Measurements from ENCODE around the gene BPIFB6.

The BPIFB6 gene

DNA sequence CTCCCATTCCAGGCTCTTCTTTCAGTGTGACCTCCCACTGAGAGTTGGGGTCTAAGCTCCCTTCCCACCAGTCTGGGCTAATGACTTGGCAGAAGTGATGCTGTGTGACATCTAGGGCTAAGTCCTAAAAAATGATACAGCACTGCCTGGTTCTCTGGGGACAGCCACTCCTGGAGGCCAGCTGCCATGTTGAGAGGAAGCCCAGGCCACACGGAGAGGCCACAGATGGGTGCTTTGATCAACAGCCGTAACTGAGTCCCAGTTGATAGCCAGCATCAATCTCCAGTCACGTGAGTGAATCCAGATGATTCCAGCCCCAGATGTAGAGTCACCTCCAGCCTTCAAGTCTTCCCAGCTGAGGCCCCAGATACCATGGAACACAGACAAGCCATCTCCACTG is 41.0 kb upstream of the BPIFB6 start:
- H3K27me3 ChIP-seq = peaks cover 0 to 32% of the 10 kb centered on the region in 2 donors
- no peak overlapping the region for H3K27ac ChIP-seq
- no peaks in the 10 kb centered on the region for H3K4me1 ChIP-seq
- no peak overlapping the region for H3K4me3 ChIP-seq
- no peaks in the 10 kb centered on the region for H3K36me3 ChIP-seq
- intact Hi-C loops (cut with DNase I; ENCODE audit: low total_unique reads) = no loop called here
- TF ChIP-seq, protein P1, sequence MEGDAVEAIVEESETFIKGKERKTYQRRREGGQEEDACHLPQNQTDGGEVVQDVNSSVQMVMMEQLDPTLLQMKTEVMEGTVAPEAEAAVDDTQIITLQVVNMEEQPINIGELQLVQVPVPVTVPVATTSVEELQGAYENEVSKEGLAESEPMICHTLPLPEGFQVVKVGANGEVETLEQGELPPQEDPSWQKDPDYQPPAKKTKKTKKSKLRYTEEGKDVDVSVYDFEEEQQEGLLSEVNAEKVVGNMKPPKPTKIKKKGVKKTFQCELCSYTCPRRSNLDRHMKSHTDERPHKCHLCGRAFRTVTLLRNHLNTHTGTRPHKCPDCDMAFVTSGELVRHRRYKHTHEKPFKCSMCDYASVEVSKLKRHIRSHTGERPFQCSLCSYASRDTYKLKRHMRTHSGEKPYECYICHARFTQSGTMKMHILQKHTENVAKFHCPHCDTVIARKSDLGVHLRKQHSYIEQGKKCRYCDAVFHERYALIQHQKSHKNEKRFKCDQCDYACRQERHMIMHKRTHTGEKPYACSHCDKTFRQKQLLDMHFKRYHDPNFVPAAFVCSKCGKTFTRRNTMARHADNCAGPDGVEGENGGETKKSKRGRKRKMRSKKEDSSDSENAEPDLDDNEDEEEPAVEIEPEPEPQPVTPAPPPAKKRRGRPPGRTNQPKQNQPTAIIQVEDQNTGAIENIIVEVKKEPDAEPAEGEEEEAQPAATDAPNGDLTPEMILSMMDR (IDR thresholded peaks at IDR 0.05) = no peak
- no peak for DNase-seq
- no peaks in the 10 kb centered on the region for H3K9me3 ChIP-seq

DNA sequence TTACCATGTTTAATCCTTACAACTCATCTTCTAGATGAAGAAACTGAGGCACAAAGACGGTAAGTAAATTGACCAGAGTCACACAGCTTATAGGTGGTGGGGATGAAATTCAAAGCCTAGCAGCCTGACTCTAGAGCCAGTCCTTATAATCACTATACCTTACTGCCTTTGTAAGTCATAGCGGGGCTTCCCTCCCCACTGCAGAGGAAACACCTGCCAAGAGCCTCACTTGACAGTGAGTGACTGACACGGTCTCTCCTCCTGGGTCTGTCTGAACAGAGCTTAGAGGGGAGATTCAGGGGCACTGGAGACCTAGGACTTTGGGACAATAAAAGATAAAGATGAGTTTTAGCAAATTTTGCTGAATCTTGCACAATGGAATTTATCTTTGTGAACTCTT is 40.1 kb upstream of the BPIFB6 start:
- no peaks in the 10 kb centered on the region for H3K4me1 ChIP-seq
- no peak overlapping the region for H3K27ac ChIP-seq
- TF ChIP-seq, protein P1 (IDR thresholded peaks at IDR 0.05) = no peak
- no peaks in the 10 kb centered on the region for H3K9me3 ChIP-seq
- no peaks in the 10 kb centered on the region for H3K36me3 ChIP-seq
- DNase-seq = no peak
- H3K4me3 ChIP-seq = no peak overlapping the region
- intact Hi-C loops (cut with DNase I; ENCODE audit: low total_unique reads) = no loop called here
- H3K27me3 ChIP-seq = peaks cover 0 to 28% of the 10 kb centered on the region in 2 donors

DNA sequence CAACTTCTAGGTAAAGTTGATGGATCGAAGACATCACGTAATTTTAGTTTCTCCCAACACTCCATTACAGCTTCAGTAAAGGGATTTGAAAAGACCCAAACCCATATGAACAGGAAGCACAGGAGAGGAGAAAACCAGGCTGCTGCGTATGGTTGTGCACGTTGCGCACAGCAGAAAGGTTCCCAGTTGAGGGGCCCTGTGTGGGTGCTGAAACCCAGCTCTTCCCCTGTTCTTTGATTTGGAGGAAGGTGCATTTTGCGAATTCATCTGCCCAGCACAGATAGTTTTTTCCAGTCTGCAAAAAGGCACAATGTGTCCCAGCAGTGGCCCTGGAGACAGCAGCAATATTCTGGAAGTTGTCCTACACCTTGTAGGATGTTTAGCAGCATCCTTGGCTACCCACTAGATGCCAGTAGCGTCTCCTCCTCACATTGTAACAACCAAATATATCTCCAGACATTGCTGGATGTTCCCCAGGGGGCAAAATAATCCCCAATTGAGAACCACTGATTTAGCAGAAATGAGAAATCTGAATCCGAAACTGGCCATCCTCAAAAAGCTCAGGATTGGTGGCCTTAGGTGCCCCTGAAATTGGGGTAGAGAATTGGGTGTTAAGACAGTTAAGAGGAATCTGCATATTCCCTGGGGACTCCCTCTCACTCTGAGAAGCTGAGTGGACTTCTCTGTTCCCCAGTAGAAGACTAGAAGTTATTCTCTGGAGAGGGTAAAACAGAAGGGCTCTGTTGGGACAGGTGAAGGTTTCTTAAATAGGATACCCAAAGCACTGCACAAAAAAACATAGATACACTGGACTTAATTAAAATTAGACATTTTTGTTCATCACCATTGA is 39.4 kb upstream of the BPIFB6 start:
- Histone ChIP-seq H3K27ac (no peak overlapping the region), H3K4me1 (no peaks in the 10 kb centered on the region), H3K4me3 (no peak overlapping the region), H3K9me3 (no peaks in the 10 kb centered on the region), H3K27me3 (peaks cover 0 to 22% of the 10 kb centered on the region in 2 donors), H3K36me3 (no peaks in the 10 kb centered on the region)
- no peak for DNase-seq
- TF ChIP-seq, protein P1 (IDR thresholded peaks at IDR 0.05) = no peak
- intact Hi-C loops (cut with DNase I; ENCODE audit: low total_unique reads) = no loop called here

DNA sequence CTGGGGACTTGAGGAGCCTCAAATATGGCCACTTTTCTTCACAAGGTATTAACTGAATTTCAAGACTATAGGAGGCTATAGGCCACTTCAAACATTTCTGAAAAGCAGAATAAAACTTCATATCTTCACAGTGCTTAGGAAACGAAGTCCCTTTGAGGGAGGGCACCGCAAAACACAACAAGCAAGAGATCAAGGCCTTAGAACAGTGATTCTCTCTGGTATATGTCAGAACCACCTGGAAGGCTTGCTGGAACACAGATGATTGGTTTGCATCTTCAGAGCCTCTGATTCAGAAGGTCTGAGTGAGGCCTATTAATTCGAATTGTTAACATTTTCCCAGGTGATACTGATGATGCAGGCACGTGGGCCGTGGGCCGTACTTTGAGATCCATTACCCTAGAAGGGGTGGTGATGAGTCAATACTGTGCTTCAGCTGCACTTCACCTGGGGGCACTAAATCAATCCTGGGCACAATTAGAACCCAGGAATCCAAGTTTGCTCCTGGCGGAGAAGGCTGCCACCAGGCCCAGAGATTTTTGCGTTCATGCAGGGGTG is 37.9 kb upstream of the BPIFB6 start:
- intact Hi-C loops (cut with DNase I; ENCODE audit: low total_unique reads) = no loop called here
- TF ChIP-seq, protein P1 (IDR thresholded peaks at IDR 0.05) = no peak
- H3K4me3 ChIP-seq = no peak overlapping the region
- H3K4me1 ChIP-seq = no peaks in the 10 kb centered on the region
- H3K36me3 ChIP-seq = no peaks in the 10 kb centered on the region
- H3K9me3 ChIP-seq = no peaks in the 10 kb centered on the region
- peaks cover 0 to 23% of the 10 kb centered on the region in 2 donors for H3K27me3 ChIP-seq
- no peak for DNase-seq
- H3K27ac ChIP-seq = no peak overlapping the region

DNA sequence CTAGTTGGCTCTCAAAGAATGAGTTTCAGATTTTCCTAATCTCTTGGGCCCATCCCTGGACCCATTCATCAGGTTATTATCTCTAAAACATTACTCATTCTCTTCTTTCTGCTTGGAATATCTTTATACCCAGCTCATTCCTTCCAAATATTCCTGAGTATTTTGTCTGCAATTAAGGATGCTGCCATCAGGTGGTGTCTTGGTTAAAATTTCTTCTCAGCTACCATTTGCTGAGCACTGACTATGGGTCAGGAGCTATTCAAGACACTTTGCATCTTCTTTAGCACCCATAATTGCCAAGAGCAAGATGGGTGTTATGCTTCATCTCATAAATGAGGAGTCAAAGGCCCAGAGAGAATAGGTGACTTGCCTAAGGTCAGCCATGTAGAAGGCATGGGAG is 35.6 kb upstream of the BPIFB6 start:
- intact Hi-C loops (cut with DNase I; ENCODE audit: low total_unique reads) = no loop called here
- DNase-seq = no peak
- no peak overlapping the region for H3K4me3 ChIP-seq
- no peak overlapping the region for H3K27ac ChIP-seq
- H3K36me3 ChIP-seq = no peaks in the 10 kb centered on the region
- no peaks in the 10 kb centered on the region for H3K4me1 ChIP-seq
- H3K27me3 ChIP-seq = peaks cover 0 to 10% of the 10 kb centered on the region in 2 donors
- TF ChIP-seq, protein P1 (IDR thresholded peaks at IDR 0.05) = no peak
- H3K9me3 ChIP-seq = no peaks in the 10 kb centered on the region

Measured in tibial artery (tissue), 4 donors.